AG20443 (cell line): Measurements from ENCODE around the gene UST.

Experiments used
- DNase-seq: peaks from one replicate; pipeline ENCODE4 v3.0.0; 2012; ENCODE audit warnings: low spot score, mixed read lengths

The UST gene

DNA sequence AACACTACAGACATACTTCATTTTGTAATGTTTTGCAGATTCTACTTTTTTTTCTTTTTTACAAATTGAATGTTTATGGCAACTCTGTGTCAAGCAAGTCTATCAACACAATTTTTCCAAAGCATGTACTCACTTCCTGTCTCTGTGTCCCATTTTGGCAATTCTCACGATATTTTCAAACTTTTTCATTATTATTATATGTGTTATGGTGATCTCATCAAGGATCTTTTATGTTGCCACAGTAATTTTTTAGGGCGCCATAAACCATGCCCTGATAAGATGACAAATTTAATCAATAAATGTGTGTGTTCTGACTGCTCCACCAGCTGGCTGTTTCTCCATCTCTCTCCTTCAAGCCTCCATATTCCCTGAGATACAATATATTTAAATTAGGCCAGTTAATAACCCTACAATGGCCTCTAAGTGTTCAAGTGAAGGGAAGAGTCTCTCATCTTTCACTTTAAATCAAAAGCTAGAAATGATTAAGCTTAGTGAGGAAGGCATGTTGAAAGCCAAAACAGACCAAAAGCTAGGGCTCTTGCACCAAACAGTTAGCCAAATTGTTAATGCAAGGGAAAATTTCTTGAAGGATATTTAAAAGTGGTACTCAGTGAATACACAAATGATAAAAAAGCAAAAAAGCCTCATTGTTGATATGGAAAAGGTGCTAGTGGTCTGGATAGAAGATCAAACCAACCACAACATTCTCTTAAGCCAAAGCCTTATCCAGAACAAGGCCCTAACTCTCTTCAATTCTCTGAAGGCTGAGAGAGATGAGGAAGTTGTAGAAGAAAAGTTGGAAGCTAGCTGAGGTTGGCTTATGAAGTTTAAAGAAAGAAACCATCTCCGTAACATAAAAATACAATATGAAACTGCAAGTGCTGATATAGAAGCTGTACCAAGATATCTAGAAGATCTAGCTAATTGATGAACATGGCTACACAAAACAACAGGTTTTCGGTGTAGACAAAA, 376.3 kb downstream of the UST start:
- no peak for DNase-seq

- no peak for DNase-seq
These were observed 378.5 kb downstream of the UST start for GRCh38 chr6:149125309-149125708.
